AG08395 (cell line): ENCODE results near the gene CDK5RAP3.

Experiments
- DNase-seq: peaks from one replicate; pipeline ENCODE4 v3.0.0; 2012; ENCODE audit warnings: mixed read lengths, low spot score

The CDK5RAP3 gene

DNA sequence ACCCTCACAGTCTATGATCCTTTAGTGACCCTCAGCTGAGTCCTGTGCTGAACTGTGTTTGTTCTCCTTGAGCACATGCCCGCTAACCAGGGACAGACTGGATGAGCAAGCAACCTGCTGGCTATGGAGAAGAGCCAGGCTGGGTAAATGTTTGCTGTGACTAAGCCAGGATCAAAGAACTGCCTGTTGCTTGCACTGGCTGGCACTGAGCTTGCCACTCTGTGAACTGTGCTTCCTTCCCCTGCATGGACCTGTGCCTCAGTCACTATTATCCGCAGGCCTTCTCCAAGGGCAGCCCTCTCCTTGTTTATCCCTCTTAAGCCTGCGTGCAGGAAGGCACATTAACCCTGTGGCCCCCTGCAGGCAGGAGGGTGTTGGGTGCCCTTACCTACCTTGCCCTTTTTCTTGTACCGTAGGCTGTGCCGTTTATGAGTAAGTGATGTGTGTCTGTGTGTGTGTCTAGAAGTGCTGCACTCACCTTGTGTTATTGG is 22.2 kb upstream of the CDK5RAP3 start:
- DNase-seq = no peak

DNA sequence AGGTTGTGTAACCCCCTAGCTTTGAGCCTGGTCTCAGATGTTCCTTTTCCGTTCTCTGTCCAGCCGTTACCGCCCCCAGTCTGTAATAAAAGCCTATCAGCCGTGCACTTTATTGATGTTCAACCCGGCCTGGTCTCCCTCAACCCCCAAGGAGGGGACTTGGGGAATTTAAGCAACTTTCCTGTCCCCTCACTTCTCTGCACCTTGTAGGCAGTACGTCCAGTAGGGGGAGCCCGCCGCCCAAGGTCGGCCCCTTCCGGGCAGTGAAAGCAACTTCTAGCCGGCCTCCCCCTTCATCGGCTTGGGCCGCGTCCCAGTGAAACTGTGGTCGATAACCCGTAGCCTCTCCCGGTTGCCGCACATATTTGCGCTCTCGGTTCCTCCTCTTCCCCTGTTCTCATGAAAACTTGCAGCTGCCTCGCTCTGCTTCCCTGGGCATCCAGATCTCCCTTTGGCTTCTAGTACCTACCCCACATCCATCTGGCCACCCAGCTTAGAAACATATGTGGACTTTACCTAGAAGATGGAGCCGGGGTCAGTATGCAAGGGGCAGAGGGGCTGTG is 21.6 kb upstream of the CDK5RAP3 start:
- peak; percentile 86 for DNase-seq

DNA sequence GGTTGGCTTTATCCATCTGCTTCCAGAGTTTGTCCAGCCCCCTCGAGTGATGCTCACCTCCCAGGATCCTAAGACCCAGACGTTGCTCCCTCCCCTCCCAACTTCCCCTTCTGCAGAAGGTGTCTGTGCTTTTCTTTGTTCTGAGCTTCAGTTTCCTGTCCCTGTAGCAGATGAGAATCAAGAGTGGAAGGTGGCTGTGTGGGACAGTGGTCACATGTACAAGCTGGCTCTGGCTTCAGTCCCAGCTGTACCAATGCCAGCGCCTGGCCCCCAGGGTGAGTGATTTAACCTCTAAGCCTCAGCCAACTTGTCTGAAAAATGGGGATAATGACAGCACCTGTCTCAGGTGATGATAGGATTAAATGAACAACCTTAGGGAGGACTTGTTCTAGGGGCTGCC is 21.0 kb upstream of the CDK5RAP3 start:
- DNase-seq = no peak

DNA sequence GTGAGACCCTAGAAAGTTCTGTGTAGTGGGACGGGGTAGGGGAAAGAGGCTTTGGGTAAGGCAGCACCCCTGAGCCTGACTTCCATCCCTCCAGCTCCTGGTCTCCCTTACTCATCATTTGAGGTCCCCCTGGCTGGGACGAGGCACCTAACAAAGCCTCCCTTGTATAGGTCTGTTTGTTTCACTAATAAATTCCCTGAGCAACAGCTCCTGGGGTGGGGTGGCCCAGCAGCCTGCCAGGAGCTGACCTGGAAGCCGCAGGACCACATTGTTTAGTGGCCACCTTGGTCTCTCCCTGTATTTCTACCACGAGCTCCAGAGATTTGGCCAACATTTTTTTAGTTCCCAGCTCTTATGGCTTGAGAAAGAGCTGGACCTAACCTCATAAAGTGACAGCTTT is 20.5 kb upstream of the CDK5RAP3 start:
- no peak for DNase-seq

DNA sequence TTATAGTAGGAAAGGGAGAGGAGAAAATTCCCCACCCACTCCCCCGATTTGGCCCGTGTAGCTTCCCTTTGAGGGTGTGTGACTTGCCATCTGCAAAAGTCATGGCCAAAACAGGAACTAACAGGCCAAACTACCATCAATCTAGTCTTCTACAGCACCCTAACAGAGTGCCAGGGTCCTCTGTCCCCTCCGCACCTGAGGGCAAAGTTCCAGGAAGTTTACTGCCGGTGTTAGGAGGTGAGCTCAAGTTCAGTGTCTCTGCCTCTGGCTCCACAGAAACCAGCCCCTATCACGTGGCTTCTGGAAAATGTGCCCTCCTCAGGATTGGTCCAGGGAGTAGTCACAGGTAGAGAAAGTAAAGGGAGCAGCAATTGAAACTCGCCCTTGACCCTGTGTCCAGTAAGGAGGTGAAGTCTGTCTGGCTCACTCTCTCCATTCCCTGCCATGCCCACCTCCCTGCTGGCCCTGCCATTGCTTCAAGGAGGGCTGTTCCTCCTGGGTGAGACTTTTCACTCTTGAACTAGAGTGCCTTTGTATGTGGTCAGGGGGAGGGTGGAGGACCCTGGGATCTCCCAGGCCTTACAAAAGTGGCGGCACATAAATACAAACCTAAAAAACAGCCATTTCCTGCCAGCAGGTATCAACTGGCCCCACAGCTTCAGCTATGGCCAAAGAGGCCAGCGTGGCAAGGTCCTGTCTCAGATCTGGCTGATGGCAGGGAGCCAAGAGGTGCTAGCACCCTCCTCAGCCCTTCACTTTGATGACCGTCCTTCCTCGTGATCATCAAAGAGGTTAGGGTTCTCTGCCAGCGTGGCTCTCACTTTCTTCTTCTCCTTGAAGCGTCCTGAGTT is 18.5 kb upstream of the CDK5RAP3 start:
- DNase-seq = no peak

DNA sequence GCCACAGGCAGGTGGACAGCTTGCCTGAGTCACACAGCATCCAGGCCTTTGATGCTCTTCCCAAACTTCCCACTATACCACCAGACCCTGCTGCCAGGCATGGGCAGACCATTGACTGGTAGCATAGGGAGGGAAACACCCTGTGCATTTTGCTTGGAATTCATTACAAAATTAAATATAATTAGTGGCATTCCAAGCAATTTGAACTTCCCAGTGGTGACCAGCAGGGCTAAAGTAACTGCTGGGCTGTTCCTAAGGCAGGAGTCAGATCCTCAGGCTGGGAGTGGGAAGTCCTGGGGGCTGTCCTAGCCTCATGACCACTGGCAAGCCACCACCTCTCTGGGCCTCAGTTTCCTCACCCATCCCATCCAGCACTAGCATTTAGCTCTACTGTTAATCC is 17.0 kb upstream of the CDK5RAP3 start:
- no peak for DNase-seq

DNA sequence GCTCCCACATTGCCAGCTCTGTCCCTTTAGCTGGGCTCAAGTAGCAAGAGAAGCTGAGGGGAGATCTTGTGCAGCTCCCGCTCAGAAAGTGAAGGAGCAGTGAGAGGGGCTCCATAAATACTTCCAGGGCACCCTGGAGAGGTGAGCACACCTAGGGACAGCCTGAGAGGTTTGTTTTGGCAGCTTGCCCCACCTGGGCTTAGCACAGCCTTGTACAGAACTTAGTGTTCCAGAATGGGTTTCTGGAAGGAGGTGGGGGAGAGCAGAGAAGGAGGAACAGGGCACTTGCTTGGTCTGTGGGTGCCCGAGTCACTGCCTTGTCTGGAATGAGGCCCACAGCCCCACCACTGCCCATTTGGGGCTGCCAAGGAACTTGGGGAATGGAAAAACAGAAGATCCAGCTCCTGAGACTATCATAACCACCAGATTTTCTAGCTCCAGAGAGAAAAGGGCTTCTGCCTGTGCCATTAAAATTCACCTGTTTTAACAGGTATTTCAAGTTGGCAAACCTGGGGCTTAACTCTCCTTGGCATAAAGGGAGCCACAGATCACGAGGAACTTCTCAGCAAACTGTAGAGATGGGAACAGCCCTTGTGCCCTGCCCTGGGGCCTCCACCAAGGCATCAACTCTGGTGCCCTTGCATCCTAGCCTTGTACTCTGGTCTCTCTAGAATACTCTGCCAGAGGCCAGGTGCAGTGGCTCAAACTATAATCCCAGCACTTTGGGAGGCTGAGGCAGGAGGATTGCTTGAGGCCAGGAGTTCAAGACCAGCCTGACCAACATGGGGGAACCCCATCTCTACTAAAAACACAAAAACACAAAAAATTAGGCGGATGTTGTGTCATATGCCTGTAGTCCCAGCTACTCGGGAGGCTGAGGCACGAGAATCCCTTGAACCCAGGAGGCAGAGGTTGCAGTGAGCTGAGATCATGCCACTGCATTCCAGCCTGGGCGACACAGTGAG is 15.1 kb upstream of the CDK5RAP3 start:
- no peak for DNase-seq

DNA sequence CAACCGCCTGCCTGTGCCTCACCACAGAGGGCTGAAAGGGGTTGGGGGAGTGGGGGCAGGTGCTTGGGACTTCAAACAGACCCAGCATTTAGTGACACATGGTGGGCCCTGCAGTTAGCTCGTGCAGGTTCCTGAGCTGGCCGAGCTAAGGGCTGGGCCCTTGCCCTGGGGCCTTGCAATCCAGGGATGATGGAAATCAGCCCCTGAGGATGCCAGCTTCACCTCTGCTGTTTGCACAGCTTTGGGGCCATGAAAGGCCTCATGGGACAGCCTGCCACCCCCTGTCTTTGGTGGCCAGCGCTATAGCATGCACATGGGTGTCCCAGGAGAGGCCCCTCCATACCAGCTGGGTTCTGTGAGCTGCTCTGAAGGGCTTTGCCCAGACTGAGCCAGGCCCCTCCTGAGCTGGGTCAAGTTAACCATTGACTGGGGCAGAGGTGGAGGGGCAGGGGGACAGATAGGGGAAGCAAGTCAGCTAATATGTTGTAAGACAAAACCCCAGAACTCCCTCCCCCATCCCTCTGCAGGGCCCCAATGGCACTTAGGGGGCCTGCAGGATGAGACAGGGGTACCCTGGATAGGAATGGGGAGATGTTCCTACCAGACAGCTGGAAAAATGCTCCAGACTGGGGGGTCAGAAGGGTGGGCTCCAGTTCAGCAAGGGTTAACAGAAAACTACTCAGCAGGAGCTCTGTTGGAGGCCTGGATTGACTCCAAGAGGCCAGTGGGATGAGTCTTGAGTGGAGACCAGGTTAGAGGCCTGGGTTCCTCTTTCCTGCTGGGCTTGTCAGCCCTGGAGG is 13.9 kb upstream of the CDK5RAP3 start:
- DNase-seq = no peak

DNA sequence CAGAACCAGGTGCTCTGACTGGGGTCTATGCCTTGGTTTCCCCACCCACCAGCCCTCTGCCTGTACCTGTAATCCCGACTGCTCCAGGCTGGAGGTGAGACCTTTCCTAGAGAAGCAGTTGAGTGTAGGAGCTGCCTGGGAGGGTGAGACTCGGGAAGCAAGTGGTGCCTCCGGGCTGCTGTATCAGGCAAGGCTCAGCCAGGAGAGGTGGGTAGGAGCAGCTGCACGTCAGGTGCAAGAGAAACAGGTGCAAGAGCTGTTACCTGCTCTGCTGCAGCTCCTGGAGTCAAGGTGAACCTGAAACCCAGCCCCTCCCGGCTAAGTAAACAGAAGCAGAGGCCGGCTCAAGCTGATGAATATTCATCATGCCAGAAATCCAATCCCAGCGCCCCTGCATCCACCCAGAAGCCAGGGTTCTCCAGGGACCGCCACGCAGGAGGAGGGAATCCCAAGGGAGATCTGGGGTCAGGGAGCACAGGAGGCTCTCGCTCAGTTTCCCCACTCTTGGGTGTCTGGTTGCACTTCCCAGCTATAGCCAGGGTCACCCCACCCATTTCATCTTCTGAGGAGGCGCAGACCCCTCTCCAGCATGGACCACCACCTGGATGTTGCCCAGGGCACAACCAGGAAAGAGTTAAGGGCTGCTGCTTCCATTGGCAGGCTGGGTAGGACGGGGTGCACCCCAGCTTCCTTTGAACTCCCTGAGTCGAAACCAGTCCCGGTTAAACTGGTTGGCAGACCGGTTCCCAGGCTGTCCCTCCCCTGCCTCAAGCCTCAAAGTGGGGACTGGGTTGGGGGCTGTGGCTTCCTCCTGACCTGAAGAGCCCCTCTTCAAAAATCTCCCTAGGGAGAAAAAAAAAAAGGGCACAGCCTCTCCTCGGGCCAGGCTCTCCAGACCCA is 13.1 kb upstream of the CDK5RAP3 start, which contains the start of gene PRR15L:
TSS of gene PRR15L (minus strand) at position 293 of the 900 bp plus-strand sequence. CDS start 4,649 bp downstream, outside the sequence.
- DNase-seq = no peak

DNA sequence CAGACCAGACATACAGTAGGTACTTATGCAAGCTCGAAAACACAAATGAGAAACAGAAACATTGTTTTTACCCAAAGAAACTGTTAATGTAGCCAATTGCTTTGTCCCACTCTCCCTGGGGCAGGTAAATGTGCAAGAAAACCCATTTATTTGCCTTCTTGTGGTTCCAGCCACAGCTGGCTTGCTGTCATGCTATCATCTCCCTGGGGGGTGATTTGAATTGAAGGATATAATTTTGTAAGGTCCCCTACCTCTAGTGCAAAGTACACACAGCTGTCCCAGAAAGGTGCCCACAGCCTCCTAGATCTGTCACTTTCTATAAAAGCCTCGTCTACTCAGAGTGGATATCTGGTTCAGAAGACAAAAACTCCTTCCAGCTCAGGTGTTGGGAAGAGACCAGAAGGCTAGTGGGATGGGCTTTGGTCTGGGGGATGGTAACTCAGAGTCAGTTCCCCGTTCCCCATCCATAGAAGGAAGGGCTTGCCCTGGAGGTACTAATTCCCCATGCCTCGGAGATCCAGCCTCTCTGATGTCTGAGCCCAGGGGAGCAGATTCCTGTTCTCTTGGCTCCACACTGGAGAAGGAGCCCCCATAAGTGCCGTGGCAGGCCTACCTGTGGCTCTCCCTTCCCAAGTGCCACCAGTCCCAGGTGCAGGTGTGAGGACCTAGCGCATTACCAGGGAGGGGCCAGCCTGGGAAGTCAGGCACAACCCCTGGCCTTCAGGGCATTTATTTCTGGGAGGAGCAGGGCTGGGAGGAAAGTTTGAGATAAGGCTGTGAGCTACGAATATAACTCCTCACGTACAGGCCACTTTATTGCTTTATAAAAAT is 10.9 kb upstream of the CDK5RAP3 start:
- no peak for DNase-seq

DNA sequence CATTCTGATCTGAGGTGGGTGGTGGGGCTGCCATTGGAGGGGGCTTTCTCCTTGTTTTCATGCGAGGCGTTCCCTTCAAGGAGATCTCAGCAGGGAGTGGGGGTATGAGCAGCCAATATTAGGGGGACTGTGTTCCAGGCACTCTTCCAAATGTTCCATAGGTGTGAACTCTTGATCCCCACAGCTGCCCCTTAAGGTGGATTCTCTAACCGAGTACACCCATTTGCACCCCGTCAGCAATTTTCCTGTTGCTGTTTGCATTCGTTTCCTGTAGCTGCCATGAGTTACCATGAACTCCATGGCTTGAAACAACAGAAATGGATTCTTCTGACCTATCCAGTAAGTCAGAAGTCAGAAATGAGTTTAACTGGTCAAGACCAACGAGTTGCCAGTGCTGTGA is 9.5 kb upstream of the CDK5RAP3 start:
- DNase-seq = no peak

DNA sequence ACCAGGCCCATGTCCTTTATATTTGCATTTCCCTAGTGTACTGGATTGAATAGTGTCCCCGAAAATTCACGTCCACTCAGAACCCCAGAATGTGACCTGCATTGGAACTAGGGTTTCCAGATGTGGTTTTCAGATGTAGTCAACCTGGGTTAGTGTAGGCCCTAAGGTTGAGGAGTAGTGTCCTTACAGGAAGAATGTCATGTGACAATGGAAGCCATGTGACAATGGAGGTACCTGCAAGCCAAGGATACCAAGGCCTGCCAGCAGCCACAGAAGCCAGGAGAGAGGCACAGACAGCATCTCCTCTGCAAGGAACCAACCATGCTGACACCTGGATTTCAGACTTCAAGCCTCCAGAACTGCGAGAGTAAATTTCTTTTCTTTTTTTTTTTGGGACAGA is 8.0 kb upstream of the CDK5RAP3 start:
- no peak for DNase-seq

DNA sequence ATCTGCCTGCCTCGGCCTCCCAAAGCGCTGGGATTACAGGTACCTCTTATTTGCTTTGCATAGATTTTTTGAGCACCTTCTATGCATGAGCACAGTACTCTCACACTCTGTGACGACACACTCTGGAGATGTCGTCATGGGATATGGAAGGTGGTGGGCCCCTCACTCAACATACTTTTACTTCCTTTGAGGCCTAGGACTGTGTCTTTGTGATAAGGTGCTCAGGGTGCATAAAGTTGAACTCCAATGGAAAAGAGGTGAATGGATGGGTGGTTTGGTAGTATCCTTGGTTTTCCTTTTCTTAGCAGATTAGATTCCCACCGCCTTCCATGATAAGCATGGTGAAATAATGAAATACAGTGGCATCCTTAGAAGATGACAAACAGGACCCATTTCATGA is 6.1 kb upstream of the CDK5RAP3 start:
- no peak for DNase-seq

DNA sequence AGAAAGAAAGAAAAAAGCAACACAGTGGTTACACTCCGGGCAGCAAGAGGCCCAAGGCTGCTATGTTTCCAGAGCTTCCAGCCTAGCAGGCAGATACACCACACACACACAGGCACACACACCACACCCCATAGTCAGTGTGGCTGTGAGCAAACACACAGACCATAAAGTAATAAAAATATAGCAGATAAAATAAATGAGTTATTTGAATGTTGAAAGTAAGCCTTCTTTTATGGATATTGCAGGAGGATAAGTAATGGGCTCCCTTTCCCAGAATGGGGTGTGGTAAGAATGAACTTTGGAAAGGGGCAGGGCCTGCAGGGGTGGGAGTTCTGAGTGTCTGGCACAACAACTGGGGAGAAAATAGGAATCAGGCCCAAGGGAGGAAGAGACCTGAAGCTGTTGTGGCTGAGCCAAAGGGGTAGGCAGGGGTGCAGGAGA is 4.8 kb upstream of the CDK5RAP3 start:
- no peak for DNase-seq

DNA sequence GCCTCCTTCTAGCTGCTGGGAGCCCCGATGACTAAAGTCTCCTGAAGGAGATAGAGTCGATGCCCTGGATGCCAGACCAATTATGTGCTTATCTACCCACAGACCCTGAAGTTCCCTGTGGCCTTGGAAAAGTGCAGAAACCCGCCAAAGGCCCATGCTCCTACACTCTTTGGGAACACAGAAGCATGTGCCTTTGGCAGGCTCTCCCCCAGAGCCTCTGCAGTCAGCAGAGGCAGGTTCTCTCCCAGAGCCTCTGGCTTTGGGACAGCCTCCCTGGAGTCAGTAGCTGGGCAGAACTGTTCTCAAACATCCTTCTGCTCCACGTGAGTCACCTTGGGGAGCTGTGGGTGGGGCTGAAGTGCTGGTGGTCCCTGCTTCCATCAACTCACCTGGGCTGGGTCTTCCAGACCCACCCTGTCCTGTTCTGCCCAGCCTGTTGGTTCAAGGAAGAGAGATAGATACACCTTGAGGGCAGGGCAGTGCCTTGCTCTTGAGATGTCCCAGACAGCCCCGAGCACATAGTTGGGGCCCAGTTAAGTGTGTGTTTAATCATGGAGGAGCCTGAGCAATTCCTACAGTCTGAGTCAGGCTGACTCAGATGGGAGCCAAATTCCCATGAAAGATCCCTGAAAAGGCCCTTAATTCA is 3.2 kb upstream of the CDK5RAP3 start:
- DNase-seq = peak; percentile 77

DNA sequence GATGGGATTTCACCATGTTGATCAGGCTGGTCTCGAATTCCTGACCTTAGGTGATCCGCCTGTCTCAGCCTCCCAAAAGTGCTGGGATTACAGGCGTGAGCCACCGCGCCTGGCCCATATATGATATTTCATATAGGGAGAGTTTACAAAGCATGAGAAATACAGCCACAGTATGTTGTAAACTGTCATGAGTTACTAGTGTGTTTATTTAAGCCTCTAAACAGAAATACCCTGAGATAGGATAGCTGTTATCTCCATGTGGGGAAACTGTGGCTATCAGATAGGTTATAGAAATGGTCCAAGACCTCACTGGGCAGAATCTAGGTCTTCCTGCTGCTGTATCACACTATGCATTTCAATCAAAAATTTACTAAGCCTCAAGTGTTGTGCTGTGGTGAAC is 2.1 kb upstream of the CDK5RAP3 start:
- no peak for DNase-seq

DNA sequence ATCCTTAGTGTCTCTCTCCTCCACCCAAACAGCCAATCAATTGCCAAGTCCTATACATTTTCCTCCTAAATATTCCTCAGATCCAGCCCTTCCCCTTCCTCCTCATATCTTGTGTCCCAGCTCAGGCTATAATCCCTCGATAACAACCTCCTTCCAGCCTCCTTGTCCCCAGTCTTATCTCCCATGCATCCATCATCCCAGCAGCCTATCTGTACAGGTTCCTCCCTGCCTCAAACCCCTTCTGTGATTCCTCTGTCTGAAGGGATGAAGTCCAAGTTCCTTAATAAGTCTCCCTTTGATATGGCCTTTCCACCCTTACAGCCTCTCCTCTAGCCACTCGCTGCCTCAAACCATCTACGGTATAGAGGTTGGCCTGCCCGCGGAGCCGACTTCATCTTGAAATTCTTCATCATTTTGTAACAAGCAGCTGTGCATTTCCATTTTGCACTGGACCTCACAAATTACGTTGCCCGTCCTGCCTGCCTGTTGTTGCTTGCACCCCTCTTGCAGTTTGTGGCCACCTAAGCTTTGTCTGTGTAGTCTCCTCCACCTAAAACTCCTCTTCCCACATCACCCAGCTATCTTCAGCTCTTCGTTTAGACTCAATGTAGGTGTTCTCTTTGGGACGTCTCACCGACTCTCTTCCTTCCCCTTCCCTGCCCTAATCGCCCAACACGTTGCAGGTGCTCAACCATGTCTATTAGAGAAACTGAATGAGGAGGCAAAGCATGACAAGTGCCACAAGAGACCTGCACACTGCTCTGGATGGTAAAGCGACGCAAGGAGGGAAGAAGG is 786 bp upstream of the CDK5RAP3 start:
- DNase-seq = no peak

DNA sequence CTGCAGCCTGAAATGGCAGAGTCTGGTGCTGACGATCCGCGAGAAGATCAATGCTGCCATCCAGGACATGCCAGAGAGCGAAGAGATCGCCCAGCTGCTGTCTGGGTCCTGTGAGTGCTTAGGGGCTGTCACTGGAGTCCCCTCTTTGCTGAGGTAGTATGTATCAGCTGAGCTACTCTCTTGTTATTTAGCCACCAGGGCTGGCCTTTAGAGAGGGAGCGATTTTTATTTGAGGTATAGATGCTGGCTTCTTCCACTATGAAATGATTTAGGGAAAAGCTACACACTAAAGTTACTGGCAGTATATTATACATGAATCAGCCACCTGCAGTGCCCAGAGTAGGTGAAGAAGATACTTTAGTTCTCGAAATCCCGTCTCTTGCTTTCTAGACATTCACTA is 2.6 kb downstream of the CDK5RAP3 start:
- DNase-seq = no peak
